Measurements from ENCODE around the gene COL6A5.

The COL6A5 gene

DNA sequence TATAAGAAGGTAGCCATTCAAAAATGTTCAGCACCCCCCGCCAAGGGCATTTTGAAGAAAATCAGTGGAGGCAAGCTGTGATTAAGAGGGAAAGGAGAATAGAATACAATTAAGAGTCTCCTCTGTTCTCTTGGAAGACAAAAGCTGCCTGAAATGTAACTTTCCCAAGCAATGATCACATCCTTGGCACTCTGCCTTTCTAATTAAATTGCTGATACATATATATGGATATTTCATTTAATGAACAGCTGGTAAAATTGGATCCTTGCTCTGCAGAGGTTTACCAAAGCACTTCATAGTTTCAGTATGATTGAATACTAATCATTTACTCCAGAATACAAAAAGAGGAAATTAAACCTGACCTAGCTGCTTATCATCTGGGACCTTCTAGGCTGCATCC, 182.0 kb downstream of the COL6A5 start:
- no peak for DNase-seq

- DNase-seq: no peak
Measured at GRCh38 chr3:130528120-130528519, 182.6 kb downstream of the COL6A5 start.

DNA sequence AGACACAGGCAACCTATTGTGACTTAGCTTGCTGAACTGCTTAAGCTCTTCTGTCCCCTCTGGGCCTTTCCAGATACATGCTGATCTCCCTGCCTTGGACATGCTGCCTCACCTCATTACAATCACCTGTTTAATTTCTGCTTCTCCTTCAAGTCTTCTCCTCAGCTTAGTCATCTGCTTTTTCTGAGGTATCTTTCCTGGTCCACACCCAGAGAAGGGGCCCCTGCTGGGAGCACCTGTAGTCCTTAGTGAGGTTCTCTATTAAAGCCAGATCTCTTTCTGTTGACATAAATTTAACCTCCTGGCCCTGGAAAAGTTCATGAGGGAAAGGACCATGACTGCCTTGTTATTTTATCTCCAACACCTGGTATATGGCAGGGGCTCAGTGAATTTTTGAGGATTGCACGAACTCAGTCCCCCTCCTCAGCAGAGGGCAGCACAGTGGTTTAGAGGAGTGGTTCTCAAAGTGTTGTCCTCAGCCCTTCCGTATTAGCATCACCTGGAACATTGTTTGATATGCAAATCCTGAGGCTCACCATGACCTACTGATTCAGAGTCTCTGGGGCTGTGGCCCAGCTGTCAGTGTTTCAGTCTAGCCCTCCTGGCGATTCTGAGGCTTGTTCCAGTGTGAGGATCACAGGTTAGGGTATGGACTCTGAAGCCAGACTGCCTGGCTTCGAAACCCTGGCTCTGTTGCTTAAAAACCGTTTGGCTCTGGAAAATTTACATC, 184.2 kb downstream of the COL6A5 start:
- DNase-seq: no peak

- no peak for DNase-seq
Measured at GRCh38 chr3:130533247-130533646, 187.8 kb downstream of the COL6A5 start.
